Mucosa of stomach (tissue), 1 donor: Measurements from ENCODE around the gene SKIC8.

Experiments used
- H3K27me3 ChIP-seq: one replicate; pipeline ENCODE4 v1.7.0; 2013; ENCODE audit warnings: mild to moderate bottlenecking, low read length; ENCODE audit not compliant: control insufficient read depth, insufficient read depth
- H3K36me3 ChIP-seq: one replicate; pipeline ENCODE4 v1.7.0; 2013; ENCODE audit warnings: low read length; ENCODE audit not compliant: control insufficient read depth, insufficient read depth
- H3K4me1 ChIP-seq: one replicate; pipeline ENCODE4 v1.7.0; 2013; ENCODE audit warnings: mild to moderate bottlenecking, low read length; ENCODE audit not compliant: control insufficient read depth, insufficient read depth
- H3K4me3 ChIP-seq: one replicate; pipeline ENCODE4 v1.7.0; 2013; ENCODE audit warnings: low read length
- H3K9ac ChIP-seq: one replicate; pipeline ENCODE4 v1.7.0; 2013; ENCODE audit warnings: mild to moderate bottlenecking, low read length, moderate library complexity
- H3K9me3 ChIP-seq: one replicate; pipeline ENCODE4 v1.7.0; 2013; ENCODE audit warnings: mild to moderate bottlenecking, low read length, moderate library complexity; ENCODE audit not compliant: control insufficient read depth
- donor health status: Pancreatic carcinoma.

SKIC8 gene

DNA sequence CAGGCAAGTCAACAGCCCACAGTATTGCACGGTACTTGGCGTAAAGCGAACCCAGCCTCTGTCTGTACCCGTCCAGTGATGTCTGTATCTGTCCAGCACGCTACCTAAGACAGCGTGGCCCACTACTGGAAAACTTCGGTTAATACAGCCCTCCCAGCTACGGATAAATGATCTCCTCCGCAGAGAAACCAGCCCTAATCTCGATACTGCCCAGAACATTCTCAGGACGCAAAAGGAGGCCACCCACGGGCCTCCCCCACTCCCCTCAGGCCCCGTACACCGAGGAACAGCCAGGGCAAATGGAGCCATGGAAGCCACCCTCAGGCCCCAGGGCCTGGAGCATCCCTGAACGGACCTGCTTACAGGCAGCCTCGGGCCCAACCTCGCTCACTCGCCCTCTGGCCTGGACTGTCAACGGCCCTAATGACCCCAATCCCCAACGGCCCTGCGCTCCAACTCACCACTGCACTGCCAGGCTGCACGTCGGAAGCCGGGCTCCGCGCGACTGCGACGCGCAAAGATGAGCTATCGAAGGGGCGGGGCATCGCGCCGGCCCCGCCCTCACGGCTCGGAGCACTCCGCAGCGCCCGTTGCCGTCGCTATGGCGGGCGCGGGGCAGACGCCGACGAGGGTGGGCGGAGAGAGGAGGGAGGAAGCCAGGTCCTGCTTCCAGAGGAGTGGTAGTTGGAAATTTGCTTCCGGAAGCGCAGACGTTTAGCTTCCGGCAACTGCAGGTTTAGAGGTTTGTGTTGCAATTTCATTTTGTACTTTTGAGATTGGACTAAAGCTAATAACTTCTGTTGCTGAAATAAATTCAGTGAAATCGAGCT lies at the start of gene SKIC8:
Gene SKIC8 (minus strand): TSS at position 509 of the 830 bp plus-strand sequence. CDS start 3,923 bp downstream, outside the sequence.
- Histone ChIP-seq H3K9me3 (no peaks in the 10 kb centered on the region), H3K36me3 (no peaks in the 10 kb centered on the region), H3K4me3 (peak within 1 kb of the TSS; percentile 90), H3K27me3 (no peaks in the 10 kb centered on the region), H3K9ac (peak within 1 kb of the TSS; percentile 90), H3K4me1 (peaks cover 6% of the 10 kb centered on the region)

DNA sequence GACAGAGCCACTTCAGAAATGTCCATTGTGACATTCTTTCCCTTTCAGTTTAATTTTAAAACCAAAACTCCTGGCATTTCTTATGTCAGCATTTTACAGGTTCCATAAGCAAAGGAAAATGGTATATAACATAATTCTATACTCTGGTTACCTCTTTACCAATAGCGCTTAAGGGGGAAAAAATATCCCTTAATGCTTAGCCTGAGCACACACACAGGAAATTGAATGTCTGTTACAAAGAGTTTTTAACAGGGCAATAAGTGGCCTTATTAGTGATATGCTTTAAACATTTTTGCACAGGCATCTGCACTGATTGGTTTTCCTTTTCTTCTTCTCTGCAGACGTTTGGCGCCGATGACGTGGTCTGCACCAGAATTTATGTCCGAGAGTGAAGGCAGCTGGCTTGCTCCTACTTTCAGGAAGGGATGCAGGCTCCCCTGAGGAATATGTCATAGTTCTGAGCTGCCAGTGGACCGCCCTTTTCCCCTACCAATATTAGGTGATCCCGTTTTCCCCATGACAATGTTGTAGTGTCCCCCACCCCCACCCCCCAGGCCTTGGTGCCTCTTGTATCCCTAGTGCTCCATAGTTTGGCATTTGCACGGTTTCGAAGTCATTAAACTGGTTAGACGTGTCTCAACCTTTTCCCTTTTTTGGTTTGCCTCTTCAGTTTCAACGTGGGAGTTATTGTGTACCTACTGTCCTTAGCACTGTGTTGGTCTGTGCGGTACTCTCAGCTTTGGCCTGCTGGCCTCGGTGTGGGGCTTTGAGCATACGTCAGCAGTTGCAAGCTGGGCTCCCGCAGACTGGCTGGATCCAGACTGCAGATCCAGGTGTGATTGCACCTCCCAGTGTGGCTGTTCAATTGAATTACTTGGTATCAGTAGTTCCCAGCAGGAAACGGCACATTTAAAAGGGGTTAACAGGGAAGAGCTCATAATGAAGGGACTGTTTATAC lies 48.5 kb upstream of the SKIC8 start:
- no peak overlapping the region for H3K9ac ChIP-seq
- H3K4me1 ChIP-seq = no peaks in the 10 kb centered on the region
- H3K4me3 ChIP-seq = no peak overlapping the region
- peaks cover 16% of the 10 kb centered on the region for H3K27me3 ChIP-seq
- H3K9me3 ChIP-seq = no peaks in the 10 kb centered on the region
- no peaks in the 10 kb centered on the region for H3K36me3 ChIP-seq

DNA sequence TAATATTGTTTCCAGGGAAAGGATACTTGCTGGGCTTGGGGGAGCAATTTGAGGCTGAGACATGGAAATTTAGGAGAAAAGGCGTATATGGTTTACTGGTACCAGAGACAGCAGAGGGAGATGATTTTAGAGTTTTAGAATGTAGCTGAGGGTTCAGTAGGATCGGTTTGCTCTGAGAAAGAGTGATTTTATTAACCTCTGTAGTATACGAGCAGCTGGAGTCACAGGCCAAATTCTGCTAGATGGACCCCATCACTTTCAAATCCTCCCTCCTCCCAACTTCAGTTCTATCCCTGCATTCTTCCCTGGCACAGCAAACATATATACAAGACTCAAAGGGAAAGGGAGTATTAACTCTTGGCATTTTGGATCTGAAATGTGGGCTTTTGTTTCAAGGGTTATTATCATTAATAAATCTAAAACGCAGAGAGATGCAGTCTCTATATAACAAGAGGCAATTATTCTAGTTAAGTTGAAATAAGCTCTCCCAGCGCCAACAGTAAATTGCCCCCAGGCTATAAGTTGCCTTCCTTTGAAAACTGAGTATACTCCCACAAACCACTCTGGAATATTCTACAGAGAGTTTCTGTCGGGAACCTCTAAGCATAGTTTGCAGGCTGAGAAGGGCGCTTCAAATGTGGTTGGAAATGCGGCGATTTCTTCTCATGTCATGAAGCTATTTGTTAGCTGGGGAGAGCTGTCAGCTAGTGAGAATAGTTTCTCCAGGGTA lies 46.2 kb upstream of the SKIC8 start:
- Histone ChIP-seq H3K4me1 (peaks cover 10% of the 10 kb centered on the region), H3K9me3 (no peaks in the 10 kb centered on the region), H3K4me3 (no peak overlapping the region), H3K27me3 (peaks cover 39% of the 10 kb centered on the region), H3K36me3 (no peaks in the 10 kb centered on the region), H3K9ac (no peak overlapping the region)

DNA sequence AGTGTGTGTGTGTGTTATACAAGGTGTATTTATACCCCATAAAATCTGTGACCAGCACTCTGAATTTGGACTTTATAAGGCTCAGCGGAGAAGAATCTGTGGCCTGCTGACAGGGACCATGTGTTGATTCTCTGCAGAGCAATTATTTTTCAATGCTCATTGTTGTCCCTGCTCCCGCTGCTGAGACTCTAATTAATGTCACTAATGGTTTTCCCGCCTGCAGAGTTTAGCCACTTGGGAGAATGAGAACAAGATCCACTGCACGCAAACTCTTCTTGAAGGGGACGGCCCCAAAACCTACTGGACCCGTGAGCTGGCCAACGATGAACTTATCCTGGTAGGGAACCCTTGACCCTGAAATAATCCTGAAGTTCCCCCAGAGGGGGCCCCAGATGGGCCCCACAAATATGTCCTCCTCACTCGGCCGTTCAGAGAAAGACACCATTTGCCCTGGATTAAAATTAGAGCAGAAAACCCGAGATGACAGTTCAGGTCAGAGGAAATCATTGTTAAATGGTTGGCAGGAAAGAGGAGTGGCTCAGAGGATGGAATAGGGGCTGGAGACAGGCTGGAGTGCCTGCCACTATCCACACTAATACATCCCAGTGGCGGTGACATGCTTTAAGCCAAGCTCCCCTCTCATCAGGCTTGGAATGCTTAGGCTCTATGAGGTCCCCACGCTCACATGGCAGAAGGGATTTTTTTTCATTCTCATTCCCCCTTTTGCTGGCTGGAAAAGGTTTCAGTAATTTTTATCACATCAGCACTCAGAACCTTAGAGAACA lies 44.1 kb upstream of the SKIC8 start:
- H3K9ac ChIP-seq = no peak overlapping the region
- H3K4me1 ChIP-seq = peaks cover 17% of the 10 kb centered on the region
- H3K4me3 ChIP-seq = no peak overlapping the region
- H3K9me3 ChIP-seq = no peaks in the 10 kb centered on the region
- H3K36me3 ChIP-seq = no peaks in the 10 kb centered on the region
- peaks cover 55% of the 10 kb centered on the region for H3K27me3 ChIP-seq

DNA sequence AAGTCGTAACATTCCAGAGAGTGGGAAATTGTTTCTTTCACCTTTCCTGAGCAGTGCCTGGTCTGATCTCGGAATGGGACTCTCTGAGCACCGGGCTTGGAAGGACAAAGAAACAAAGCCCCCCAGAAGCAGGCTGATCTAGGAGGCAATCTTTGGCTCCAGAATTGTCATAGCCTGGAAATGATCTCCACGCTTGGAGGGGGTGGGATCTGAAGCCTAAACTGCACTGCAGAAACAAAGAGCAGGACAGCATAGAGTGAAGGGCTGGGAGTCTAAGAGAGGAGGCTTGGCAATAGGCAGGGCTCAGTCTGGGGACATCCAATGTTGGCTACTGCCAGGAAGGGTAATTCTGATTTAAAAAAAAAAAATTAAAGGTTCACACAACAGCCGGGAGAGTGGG lies 42.6 kb upstream of the SKIC8 start:
- Histone ChIP-seq H3K4me3 (no peak overlapping the region), H3K36me3 (no peaks in the 10 kb centered on the region), H3K9me3 (no peaks in the 10 kb centered on the region), H3K4me1 (peaks cover 17% of the 10 kb centered on the region), H3K27me3 (peaks cover 59% of the 10 kb centered on the region), H3K9ac (no peak overlapping the region)

DNA sequence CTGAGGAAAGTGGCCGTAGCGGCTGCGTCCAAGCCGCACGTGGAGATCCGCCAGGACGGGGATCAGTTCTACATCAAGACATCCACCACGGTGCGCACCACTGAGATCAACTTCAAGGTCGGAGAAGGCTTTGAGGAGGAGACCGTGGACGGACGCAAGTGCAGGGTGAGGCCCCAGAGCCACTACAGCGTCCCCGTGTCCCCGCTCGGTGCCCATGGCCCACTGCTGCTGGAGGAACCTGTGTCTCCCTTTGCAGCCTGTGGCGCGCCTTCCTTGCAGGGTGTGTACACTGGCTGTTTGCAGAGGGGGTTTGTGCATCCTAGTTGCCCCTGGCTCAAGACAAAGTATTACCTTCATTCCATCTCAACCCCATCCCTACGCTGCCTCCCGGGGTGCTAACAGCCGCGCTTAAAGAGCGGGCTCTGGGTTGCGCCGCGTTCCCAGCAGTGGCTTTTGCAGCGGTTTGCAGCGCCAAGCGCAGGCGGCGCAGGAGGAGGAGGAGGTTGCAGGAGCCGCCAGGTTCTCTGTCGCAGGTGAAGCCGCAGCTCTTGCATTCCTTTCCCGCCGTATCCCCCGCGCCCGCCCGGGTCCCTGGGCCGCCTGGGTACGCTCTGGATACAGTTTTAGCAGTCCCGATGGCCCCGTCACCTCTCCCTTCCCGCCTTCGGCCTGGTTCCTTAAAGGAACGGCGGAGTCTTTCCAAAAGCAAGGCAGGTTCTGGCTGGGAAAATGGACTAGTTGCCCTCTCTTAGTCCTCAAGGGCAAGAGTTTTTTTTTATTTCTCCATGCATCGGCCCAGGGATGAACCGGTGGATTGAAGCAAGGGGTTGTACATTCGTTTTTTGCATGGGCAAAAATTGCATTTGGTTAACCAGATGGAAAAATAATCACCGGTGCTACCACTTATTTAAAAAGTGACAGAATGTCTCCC lies 41.9 kb upstream of the SKIC8 start:
- H3K4me1 ChIP-seq = peaks cover 17% of the 10 kb centered on the region
- no peaks in the 10 kb centered on the region for H3K9me3 ChIP-seq
- H3K27me3 ChIP-seq = peaks cover 63% of the 10 kb centered on the region
- no peak overlapping the region for H3K9ac ChIP-seq
- H3K36me3 ChIP-seq = no peaks in the 10 kb centered on the region
- no peak overlapping the region for H3K4me3 ChIP-seq

DNA sequence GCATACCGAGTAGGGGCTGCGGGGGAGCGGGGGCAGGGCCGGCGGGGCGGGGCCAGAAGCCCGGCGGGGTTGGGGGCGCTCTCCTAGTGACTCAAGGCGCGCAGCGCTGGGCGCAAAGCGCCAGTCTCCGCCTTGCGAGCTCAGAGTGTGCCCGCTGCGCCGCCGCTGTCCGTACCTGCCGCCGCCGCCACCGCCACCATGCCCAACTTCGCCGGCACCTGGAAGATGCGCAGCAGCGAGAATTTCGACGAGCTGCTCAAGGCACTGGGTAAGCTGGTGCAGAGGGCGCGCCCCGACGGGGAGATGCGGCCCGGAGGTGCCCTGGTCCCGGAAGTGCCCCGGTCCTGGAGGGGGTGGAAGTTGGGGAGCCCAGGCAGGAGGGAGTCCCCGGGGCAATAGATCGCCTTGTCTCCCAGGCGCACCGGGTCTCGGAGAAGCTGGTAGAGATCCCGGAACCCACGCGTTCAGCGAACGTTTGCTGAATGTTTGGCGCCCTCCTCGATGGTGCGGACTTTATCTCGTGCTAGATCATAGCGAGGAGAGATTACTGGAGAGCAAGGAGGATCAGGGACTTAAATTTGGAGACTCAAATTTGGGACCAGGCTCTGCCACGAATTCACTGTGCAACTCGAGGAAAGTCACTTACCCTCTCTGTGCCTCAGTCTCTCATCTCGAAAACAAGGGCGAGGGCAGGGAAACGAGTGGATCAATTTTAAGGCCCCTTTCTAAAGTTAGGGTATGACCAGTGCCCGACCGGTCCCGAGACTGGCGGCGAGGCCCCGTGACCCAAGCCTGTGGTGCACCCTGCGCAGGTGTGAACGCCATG lies 41.0 kb upstream of the SKIC8 start, which contains the start of gene CRABP1:
Gene CRABP1 (plus strand): TSS at position 123 of the 826 bp plus-strand sequence. CDS start 76 bp downstream, at position 199.
- H3K27me3 ChIP-seq = peaks cover 66% of the 10 kb centered on the region
- no peaks in the 10 kb centered on the region for H3K9me3 ChIP-seq
- no peaks in the 10 kb centered on the region for H3K36me3 ChIP-seq
- no peak within 1 kb of the TSS for H3K9ac ChIP-seq
- no peak within 1 kb of the TSS for H3K4me3 ChIP-seq
- peaks cover 17% of the 10 kb centered on the region for H3K4me1 ChIP-seq

DNA sequence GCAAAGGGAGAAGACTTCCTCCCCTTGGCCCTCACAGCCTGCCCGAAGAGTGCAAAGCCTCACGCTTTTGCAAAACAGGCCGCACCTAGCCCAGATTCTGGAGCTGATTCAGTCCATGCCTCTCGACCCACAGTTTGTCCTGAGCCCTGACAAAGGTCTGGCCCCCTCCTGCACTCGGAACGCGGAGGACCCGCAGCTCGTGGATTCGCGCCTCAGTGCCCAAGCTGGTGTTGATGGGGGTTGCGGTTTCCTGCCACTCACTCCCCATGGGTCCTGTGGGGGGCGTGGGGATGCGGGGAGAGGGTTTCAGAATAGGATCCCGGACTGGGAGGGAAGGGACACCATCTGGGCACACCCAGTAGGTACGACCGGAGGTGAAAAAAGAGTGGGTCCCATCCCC lies 40.1 kb upstream of the SKIC8 start:
- Histone ChIP-seq H3K9ac (no peak overlapping the region), H3K9me3 (no peaks in the 10 kb centered on the region), H3K27me3 (peaks cover 64% of the 10 kb centered on the region), H3K36me3 (no peaks in the 10 kb centered on the region), H3K4me3 (no peak overlapping the region), H3K4me1 (peaks cover 17% of the 10 kb centered on the region)

DNA sequence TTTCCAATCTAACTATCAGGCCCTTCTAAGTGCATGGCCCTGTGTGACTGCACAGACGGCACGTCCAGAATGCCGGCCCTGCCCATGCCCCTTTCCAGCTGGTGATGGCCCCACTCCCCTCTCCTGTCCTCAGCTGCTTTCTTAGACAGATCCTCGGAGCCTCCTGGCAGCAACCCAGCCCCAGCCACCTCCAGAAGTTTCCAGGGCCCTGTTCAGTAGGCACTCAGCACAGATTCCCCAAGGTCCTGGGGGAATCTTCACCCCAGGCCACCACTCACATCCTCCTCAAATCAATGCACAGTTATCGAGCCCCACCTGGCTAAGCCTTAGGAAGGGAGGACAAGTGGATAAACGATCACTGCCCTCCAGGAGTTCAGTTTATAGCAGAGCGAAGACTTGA lies 39.4 kb upstream of the SKIC8 start:
- Histone ChIP-seq H3K4me3 (no peak overlapping the region), H3K4me1 (peaks cover 17% of the 10 kb centered on the region), H3K36me3 (no peaks in the 10 kb centered on the region), H3K27me3 (peaks cover 64% of the 10 kb centered on the region), H3K9ac (no peak overlapping the region), H3K9me3 (no peaks in the 10 kb centered on the region)

DNA sequence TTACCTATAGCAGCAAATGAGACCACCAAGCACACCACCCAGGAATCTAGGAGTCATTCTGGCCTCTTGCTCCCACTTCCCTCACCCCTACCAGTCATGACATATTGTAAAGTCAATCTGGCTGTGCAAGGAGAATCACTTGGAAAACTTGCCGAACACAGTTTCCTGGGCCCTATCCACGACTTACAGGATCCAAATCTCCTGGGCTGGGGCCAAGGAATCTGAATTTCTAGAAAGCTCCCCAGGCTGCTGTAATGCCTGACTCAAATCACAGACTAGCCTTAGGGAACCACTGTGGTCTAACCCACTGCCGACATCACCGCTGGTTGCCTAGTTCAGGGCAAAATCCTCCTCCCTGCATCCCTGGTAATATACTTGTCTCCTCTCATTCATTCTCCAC lies 36.6 kb upstream of the SKIC8 start:
- Histone ChIP-seq H3K9me3 (no peaks in the 10 kb centered on the region), H3K4me1 (peaks cover 12% of the 10 kb centered on the region), H3K36me3 (no peaks in the 10 kb centered on the region), H3K4me3 (no peak overlapping the region), H3K9ac (no peak overlapping the region), H3K27me3 (peaks cover 45% of the 10 kb centered on the region)
